ENCODE data around the gene JAKMIP1. TPM values are rescaled to one million over a fixed set of nuclear protein-coding genes. Genes with fewer than 3 reads are reported as not detected.
"Not testable (repeated sequence)": the region's sequence is repeated elsewhere in the genome, so short reads cannot be mapped to it uniquely, and the experiment has no call there.

The JAKMIP1 gene
- total RNA-seq, 1 donor from 2014 or later, result 28.9 TPM

GRCh38 chr4:6229671-6230501 lies 29.5 kb upstream of the JAKMIP1 start:
- FAIRE-seq (no peak), DNase-seq (ENCODE audit: low spot score in 2 of 2) (no peak)

- FAIRE-seq, result no peak
- DNase-seq (ENCODE audit: low spot score in 2 of 2), result peak; percentile 67 to 68
Measured at GRCh38 chr4:6229095-6229494, 28.7 kb upstream of the JAKMIP1 start.

GRCh38 chr4:6228158-6229067 lies 28.1 kb upstream of the JAKMIP1 start:
- FAIRE-seq (no peak), DNase-seq (ENCODE audit: low spot score in 2 of 2) (no peak)

GRCh38 chr4:6227412-6228157 lies 27.2 kb upstream of the JAKMIP1 start:
- no peak for DNase-seq (ENCODE audit: low spot score in 2 of 2)
- no peak for FAIRE-seq

- DNase-seq (ENCODE audit: low spot score in 2 of 2), result no peak
- FAIRE-seq, result no peak
Measured at GRCh38 chr4:6226506-6226905, 26.2 kb upstream of the JAKMIP1 start.

- FAIRE-seq (no peak), DNase-seq (ENCODE audit: low spot score in 2 of 2) (no peak)
Measured at GRCh38 chr4:6225469-6225868, 25.1 kb upstream of the JAKMIP1 start.

GRCh38 chr4:6224735-6225134 lies 24.4 kb upstream of the JAKMIP1 start:
- no peak for FAIRE-seq
- no peak for DNase-seq (ENCODE audit: low spot score in 2 of 2)

GRCh38 chr4:6222761-6223292 lies 22.5 kb upstream of the JAKMIP1 start:
- FAIRE-seq (no peak), DNase-seq (ENCODE audit: low spot score in 2 of 2) (no peak)

GRCh38 chr4:6221851-6222760 lies 21.8 kb upstream of the JAKMIP1 start:
- FAIRE-seq (no peak), DNase-seq (ENCODE audit: low spot score in 2 of 2) (peak; percentile 83 to 84)

- FAIRE-seq, result no peak
- DNase-seq (ENCODE audit: low spot score in 2 of 2), result no peak
Measured at GRCh38 chr4:6221301-6221850, 21.0 kb upstream of the JAKMIP1 start.

- DNase-seq (ENCODE audit: low spot score in 2 of 2) (no peak), FAIRE-seq (no peak)
Measured at GRCh38 chr4:6217716-6218381, 17.5 kb upstream of the JAKMIP1 start.

- no peak for FAIRE-seq
- no peak for DNase-seq (ENCODE audit: low spot score in 2 of 2)
Measured at GRCh38 chr4:6216588-6216987, 16.2 kb upstream of the JAKMIP1 start.

- FAIRE-seq, result no peak
Measured at GRCh38 chr4:6209921-6210320, 9.6 kb upstream of the JAKMIP1 start.

GRCh38 chr4:6209291-6209690 lies 8.9 kb upstream of the JAKMIP1 start:
- not testable (repeated sequence) for DNase-seq (ENCODE audit: low spot score in 2 of 2); FAIRE-seq

More at GRCh38 chr4:6209921-6210320, 9.6 kb upstream of the JAKMIP1 start:
- DNase-seq (ENCODE audit: low spot score in 2 of 2), result no peak

GRCh38 chr4:6208416-6208815 lies 8.1 kb upstream of the JAKMIP1 start:
- FAIRE-seq (no peak), DNase-seq (ENCODE audit: low spot score in 2 of 2) (no peak)

- FAIRE-seq (no peak), DNase-seq (ENCODE audit: low spot score in 2 of 2) (no peak)
Measured at GRCh38 chr4:6207602-6208001, 7.3 kb upstream of the JAKMIP1 start.

GRCh38 chr4:6206771-6207290 lies 6.5 kb upstream of the JAKMIP1 start:
- DNase-seq (ENCODE audit: low spot score in 2 of 2), result no peak
- no peak for FAIRE-seq

- DNase-seq (ENCODE audit: low spot score in 2 of 2) (no peak), FAIRE-seq (no peak)
Measured at GRCh38 chr4:6205973-6206372, 5.6 kb upstream of the JAKMIP1 start.

All from frontal cortex (tissue), 4 donors.